HepG2 (cell line): ENCODE data around the gene GOLPH3. TPM values are rescaled to one million over a fixed set of nuclear protein-coding genes. Genes with fewer than 3 reads are reported as not detected.
A peak's percentile ranks its signal among the peaks of the same experiment; 100 is the strongest.

ENCODE experiments used
- CEBPG ChIP-seq: IDR thresholded peaks from 2 replicates; pipeline ENCODE4 v1.6.1; 2016
- HNRNPL ChIP-seq: fragments of 200-400 bp; formaldehyde crosslinking; IDR thresholded peaks from 2 replicates; pipeline ENCODE4 v1.6.1; 2017; ENCODE audit warnings: mild to moderate bottlenecking, low read depth, low read length
- IRF2 ChIP-seq: IDR thresholded peaks from 2 replicates; pipeline ENCODE4 v1.6.1; 2018; ENCODE audit warnings: missing genetic modification reagents, missing compliant biosample characterization
- PPARG ChIP-seq: conservative IDR thresholded peaks from 2 replicates; pipeline ENCODE4 v1.6.1; 2016; ENCODE audit warnings: missing biosample characterization, missing genetic modification reagents
- RNF2 ChIP-seq: fragments of 450-650 bp; conservative IDR thresholded peaks from 2 replicates; pipeline ENCODE4 v1.6.1; 2016; ENCODE audit warnings: low read depth
- SRSF9 ChIP-seq: fragments of 200-400 bp; formaldehyde crosslinking; IDR thresholded peaks from 2 replicates; pipeline ENCODE4 v1.6.1; 2018; ENCODE audit warnings: borderline replicate concordance, mild to moderate bottlenecking, low read depth, low read length; ENCODE audit not compliant: insufficient read depth, poor library complexity, severe bottlenecking
- SSRP1 ChIP-seq: IDR thresholded peaks from 2 replicates; pipeline ENCODE4 v1.6.1; 2016; ENCODE audit warnings: control low read depth
- TBL1XR1 ChIP-seq: fragments of 150-350 bp; IDR thresholded peaks from 2 replicates; pipeline ENCODE4 v1.6.1; 2014; ENCODE audit warnings: borderline replicate concordance, low read length; ENCODE audit not compliant: partially characterized antibody
- ZEB1 ChIP-seq: IDR thresholded peaks from 2 replicates; pipeline ENCODE4 v1.6.1; 2012; ENCODE audit warnings: mild to moderate bottlenecking, low read depth, inconsistent platforms; ENCODE audit not compliant: insufficient replicate concordance
- ZNF180 ChIP-seq: sonication (generic); formaldehyde crosslinking; IDR thresholded peaks from 2 replicates; pipeline ENCODE4 v1.4.0; 2020; ENCODE audit warnings: low read depth, missing genetic modification reagents, borderline replicate concordance
- ZNF30 ChIP-seq: sonication (generic); formaldehyde crosslinking; IDR thresholded peaks from 2 replicates; pipeline ENCODE4 v1.5.0; 2020; ENCODE audit warnings: mild to moderate bottlenecking, missing genetic modification reagents
- ZNF792 ChIP-seq: IDR thresholded peaks from 2 replicates; pipeline ENCODE4 v1.6.1; 2016
- ZZZ3 ChIP-seq: sonication (generic); formaldehyde crosslinking; IDR thresholded peaks from 2 replicates; pipeline ENCODE4 v1.4.0; 2020; ENCODE audit warnings: missing genetic modification reagents, mild to moderate bottlenecking, borderline replicate concordance
- polyA plus RNA-seq, 8 experiments: library from polyadenylated mRNA; depleted of rRNA in 3 of 8; stranded (reverse) in 7 of 8; unstranded in 1 of 8; fragments of >200 nt; fragmentation: Illumina TruSeq in 4 of 8; extraction: Trizol in 4 of 8; gene quantifications; 2 replicates each; pipeline versions ENCODE4 v1.2.1 to v1.2.3, GENCODE V29; 2011 to 2016; ENCODE audit warnings: low read depth in 4 of 8, missing spikeins in 1 of 8, mixed read lengths in 1 of 8; ENCODE audit not compliant: insufficient read depth in 1 of 8
- total RNA-seq, 5 experiments: library from RNA; depleted of rRNA; stranded (reverse); fragments of >200 nt; fragmentation: Illumina TruSeq; extraction: Trizol; gene quantifications; 2 replicates each; pipeline ENCODE4 v1.2.3, GENCODE V29; 2016; ENCODE audit warnings: low read depth in 1 of 5
- TF ChIP-seq, protein P1 (sequence below): sonication (generic); formaldehyde crosslinking; IDR thresholded peaks from 2 replicates; pipeline ENCODE4 v1.5.0; 2020; ENCODE audit warnings: mild to moderate bottlenecking, missing genetic modification reagents
- TF ChIP-seq, protein P2 (sequence below): sonication (generic); formaldehyde crosslinking; IDR thresholded peaks from 2 replicates; pipeline ENCODE4 v1.5.1; 2020; ENCODE audit warnings: mild to moderate bottlenecking, missing genetic modification reagents, moderate library complexity
- TF ChIP-seq, protein P3 (sequence below): sonication (generic); formaldehyde crosslinking; IDR thresholded peaks from 2 replicates; pipeline ENCODE4 v1.5.0; 2020; ENCODE audit warnings: mild to moderate bottlenecking, missing genetic modification reagents, borderline replicate concordance
- TF ChIP-seq, protein P4 (sequence below): sonication (generic); formaldehyde crosslinking; IDR thresholded peaks from 2 replicates; pipeline ENCODE4 v1.4.0; 2020; ENCODE audit warnings: low read depth, mild to moderate bottlenecking, missing genetic modification reagents
- TF ChIP-seq, protein P5 (sequence below): sonication (generic); formaldehyde crosslinking; IDR thresholded peaks from 2 replicates; pipeline ENCODE4 v1.5.0; 2020; ENCODE audit warnings: missing genetic modification reagents

The GOLPH3 gene
- total and polyA plus RNA-seq, 2 of the 13 experiments (the other 11 are each of a cell fraction or from before 2014, with no cell fraction given): 59.5 to 84.5 TPM

DNA sequence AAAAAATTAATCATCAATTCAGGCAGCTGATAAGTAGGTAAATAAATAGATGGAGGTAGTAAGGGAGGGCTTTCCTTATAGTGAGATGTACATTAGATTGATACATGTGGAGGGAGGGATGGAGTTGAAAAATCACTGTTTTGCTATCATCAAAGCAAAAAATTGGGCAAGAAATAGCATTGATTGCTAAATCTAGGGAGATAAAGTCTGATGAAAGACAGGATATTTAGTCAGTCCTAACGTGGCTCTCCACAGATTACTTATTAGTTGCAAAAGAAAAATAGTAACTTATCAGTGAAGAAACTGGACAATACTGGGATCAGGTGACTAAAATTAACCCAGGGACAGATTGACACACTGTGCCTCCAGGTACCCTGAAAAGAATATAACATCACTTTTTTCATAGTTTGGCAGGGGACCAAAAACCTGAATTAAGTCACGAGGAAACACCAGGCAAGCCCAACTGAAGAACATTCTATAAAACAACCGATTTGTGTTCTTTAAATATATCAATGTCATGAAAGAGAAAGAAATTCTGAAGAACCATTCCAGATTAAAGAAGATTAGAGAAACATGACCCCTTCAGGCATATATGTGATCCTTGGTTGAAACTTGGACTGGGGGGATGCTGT lies 27.1 kb upstream of the GOLPH3 start (continued):
- TF ChIP-seq SRSF9 (no peak), ZZZ3 (CRISPR knock-in tag) (no peak), ZNF180 (CRISPR knock-in tag) (no peak), CEBPG (CRISPR knock-in tag) (peak; percentile 93), HNRNPL (no peak), ZNF792 (CRISPR knock-in tag) (no peak), RNF2 (no peak), PPARG (CRISPR knock-in tag) (no peak), ZNF30 (CRISPR knock-in tag) (no peak), ZEB1 (no peak), SSRP1 (CRISPR knock-in tag) (no peak), TBL1XR1 (no peak), IRF2 (no peak)
- TF ChIP-seq, protein P1, sequence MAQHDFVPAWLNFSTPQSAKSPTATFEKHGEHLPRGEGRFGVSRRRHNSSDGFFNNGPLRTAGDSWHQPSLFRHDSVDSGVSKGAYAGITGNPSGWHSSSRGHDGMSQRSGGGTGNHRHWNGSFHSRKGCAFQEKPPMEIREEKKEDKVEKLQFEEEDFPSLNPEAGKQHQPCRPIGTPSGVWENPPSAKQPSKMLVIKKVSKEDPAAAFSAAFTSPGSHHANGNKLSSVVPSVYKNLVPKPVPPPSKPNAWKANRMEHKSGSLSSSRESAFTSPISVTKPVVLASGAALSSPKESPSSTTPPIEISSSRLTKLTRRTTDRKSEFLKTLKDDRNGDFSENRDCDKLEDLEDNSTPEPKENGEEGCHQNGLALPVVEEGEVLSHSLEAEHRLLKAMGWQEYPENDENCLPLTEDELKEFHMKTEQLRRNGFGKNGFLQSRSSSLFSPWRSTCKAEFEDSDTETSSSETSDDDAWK (CRISPR knock-in tag): no peak
- TF ChIP-seq, protein P2, sequence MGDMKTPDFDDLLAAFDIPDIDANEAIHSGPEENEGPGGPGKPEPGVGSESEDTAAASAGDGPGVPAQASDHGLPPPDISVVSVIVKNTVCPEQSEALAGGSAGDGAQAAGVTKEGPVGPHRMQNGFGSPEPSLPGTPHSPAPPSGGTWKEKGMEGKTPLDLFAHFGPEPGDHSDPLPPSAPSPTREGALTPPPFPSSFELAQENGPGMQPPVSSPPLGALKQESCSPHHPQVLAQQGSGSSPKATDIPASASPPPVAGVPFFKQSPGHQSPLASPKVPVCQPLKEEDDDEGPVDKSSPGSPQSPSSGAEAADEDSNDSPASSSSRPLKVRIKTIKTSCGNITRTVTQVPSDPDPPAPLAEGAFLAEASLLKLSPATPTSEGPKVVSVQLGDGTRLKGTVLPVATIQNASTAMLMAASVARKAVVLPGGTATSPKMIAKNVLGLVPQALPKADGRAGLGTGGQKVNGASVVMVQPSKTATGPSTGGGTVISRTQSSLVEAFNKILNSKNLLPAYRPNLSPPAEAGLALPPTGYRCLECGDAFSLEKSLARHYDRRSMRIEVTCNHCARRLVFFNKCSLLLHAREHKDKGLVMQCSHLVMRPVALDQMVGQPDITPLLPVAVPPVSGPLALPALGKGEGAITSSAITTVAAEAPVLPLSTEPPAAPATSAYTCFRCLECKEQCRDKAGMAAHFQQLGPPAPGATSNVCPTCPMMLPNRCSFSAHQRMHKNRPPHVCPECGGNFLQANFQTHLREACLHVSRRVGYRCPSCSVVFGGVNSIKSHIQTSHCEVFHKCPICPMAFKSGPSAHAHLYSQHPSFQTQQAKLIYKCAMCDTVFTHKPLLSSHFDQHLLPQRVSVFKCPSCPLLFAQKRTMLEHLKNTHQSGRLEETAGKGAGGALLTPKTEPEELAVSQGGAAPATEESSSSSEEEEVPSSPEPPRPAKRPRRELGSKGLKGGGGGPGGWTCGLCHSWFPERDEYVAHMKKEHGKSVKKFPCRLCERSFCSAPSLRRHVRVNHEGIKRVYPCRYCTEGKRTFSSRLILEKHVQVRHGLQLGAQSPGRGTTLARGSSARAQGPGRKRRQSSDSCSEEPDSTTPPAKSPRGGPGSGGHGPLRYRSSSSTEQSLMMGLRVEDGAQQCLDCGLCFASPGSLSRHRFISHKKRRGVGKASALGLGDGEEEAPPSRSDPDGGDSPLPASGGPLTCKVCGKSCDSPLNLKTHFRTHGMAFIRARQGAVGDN: no peak
- TF ChIP-seq, protein P3, sequence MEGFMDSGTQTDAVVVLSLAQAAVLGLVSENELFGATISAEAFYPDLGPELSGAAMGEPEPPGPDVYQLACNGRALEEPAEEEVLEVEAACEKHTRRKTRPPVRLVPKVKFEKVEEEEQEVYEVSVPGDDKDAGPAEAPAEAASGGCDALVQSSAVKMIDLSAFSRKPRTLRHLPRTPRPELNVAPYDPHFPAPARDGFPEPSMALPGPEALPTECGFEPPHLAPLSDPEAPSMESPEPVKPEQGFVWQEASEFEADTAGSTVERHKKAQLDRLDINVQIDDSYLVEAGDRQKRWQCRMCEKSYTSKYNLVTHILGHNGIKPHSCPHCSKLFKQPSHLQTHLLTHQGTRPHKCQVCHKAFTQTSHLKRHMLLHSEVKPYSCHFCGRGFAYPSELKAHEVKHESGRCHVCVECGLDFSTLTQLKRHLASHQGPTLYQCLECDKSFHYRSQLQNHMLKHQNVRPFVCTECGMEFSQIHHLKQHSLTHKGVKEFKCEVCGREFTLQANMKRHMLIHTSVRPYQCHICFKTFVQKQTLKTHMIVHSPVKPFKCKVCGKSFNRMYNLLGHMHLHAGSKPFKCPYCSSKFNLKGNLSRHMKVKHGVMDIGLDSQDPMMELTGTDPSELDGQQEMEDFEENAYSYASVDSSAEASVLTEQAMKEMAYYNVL: no peak
- TF ChIP-seq, protein P4, sequence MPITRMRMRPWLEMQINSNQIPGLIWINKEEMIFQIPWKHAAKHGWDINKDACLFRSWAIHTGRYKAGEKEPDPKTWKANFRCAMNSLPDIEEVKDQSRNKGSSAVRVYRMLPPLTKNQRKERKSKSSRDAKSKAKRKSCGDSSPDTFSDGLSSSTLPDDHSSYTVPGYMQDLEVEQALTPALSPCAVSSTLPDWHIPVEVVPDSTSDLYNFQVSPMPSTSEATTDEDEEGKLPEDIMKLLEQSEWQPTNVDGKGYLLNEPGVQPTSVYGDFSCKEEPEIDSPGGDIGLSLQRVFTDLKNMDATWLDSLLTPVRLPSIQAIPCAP (CRISPR knock-in tag): no peak
- TF ChIP-seq, protein P5, sequence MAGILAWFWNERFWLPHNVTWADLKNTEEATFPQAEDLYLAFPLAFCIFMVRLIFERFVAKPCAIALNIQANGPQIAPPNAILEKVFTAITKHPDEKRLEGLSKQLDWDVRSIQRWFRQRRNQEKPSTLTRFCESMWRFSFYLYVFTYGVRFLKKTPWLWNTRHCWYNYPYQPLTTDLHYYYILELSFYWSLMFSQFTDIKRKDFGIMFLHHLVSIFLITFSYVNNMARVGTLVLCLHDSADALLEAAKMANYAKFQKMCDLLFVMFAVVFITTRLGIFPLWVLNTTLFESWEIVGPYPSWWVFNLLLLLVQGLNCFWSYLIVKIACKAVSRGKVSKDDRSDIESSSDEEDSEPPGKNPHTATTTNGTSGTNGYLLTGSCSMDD (CRISPR knock-in tag): no peak
